Measurements from ENCODE around the gene UQCRHL. TPM values are rescaled to one million over a fixed set of nuclear protein-coding genes. Genes with fewer than 3 reads are reported as not detected.

Gene UQCRHL
- total and polyA plus RNA-seq, 2 of the 4 experiments (the other 2 are of a cell fraction), result 1.4 to 2.4 TPM

DNA sequence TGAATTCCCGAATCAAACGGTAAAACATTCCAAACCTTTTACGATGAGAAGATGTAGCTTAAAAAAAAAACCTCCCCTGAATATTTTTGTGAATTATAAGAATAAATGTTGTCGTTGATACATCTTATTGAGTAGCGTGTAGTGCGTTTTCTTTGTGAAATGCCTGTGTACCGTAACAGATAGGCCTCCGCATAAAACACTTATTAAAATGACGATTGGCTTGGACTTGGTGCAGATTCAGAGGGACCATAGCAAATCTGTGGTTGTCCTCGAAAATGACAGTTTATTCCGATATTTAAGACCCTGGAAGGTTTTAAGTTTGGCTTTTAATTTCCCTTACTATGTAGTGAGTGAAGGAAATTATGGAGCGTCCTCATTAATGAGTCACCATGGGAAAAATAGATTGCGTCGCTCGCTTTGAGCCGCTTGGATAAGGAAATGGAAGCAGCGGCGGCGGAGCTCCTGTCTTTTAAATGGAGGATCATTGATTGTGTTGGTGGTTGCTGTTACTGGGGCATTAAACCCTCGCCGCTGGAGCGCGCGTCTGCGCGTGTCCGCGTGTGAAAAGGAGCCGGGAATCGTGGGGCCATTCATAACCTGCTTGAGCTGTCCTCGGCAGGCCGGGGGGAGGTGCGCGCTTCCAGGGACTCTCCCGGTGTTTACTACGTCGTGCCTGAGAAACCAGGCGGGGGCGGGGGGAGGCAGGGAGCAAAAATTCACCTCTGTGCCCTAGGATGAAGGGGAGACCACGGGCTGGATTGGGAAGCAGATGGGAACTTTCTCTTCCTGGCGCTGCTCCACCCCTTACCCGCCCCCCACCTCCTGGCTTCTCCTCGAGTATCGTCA is 41.7 kb upstream of the UQCRHL start:
- intact Hi-C loops (cut with micrococcal nuclease), result loop anchor here (1.0 to 5.0 kb wide), 3 partner anchors 14 to 52 kb away; no protein-coding TSS in a partner anchor
- Histone ChIP-seq H3K4me2 (ENCODE audit: low read depth, low read length) (peak overlapping the region; percentile 84), H3K4ac (ENCODE audit: low read depth, low read length) (peak overlapping the region; percentile 85; the same call in 1 of the 2 replicates), H2BK15ac (ENCODE audit: low read depth, low read length) (no peak overlapping the region), H3K18ac (ENCODE audit: low read depth, low read length) (no peak overlapping the region), H2BK5ac (ENCODE audit: low read depth, low read length, poor library complexity, severe bottlenecking) (peak overlapping the region; percentile 79), H3K9me3 (ENCODE audit: control insufficient read depth, insufficient read depth, low read length) (no peaks in the 10 kb centered on the region), H3K9me1 (ENCODE audit: insufficient read depth, low read length) (0 out of 2 replicates have a peak, but pooled peaks cover 3% of the 10 kb centered on the region), H2AK5ac (ENCODE audit: low read depth, low read length) (0 out of 2 replicates have a peak overlapping the region, but pooled peaks have one; percentile 3), H3K79me1 (ENCODE audit: low read depth in 1 of 2, low read length in 2 of 2) (peaks cover 7 to 31% of the 10 kb centered on the region in 2 experiments), H2AFZ (replicated peaks; ENCODE audit: low read length, poor library complexity) (peak overlapping the region; percentile 89), H3K4me1 (ENCODE audit: control insufficient read depth, insufficient read depth, low read length) (no peaks in the 10 kb centered on the region), H4K91ac (ENCODE audit: insufficient read depth, low read depth, low read length) (peak overlapping the region; percentile 67; the same call in 1 of the 2 replicates), H3K14ac (replicated peaks; ENCODE audit: low read depth, low read length) (peak overlapping the region; percentile 77; the same call in 1 of the 2 replicates), H3K9ac (ENCODE audit: low read depth, low read length) (peak overlapping the region; percentile 99), H2BK20ac (ENCODE audit: low read depth, low read length) (no peak overlapping the region), H3K56ac (ENCODE audit: extremely low read depth, insufficient read depth, low read length) (peak overlapping the region; percentile 58; the same call in 1 of the 2 replicates), H3K23ac (ENCODE audit: low read depth, low read length) (peak overlapping the region; percentile 99), H4K5ac (ENCODE audit: low read depth, low read length) (no peak overlapping the region), H3K27me3 (ENCODE audit: control insufficient read depth, insufficient read depth, low read length) (no peaks in the 10 kb centered on the region), H3K36me3 (ENCODE audit: control insufficient read depth, insufficient read depth, low read length) (no peaks in the 10 kb centered on the region), H4K20me1 (ENCODE audit: insufficient read depth, low read length) (peaks cover 27% of the 10 kb centered on the region), H3K4me3 (ENCODE audit: insufficient read depth, low read depth, low read length) (peak overlapping the region; percentile 94), H4K8ac (ENCODE audit: low read depth in 2 of 2, low read length in 2 of 2) (peak overlapping the region in 1 of 2 experiments; percentile 83; a peak in 1 of 4 replicates), H3K27ac (ENCODE audit: insufficient read depth, low read length) (peak overlapping the region; percentile 88), H2BK120ac (ENCODE audit: low read depth, low read length) (no peak overlapping the region), H2AK9ac (replicated peaks; ENCODE audit: low read depth, low read length, poor library complexity) (peak overlapping the region; percentile 94)
- POLR2A ChIA-PET (ENCODE audit: unreplicated experiment), result interaction anchor here (0.6 to 1.0 kb wide), 3 partner anchors 11 to 127 kb away, joined by 3 read pairs; partner anchors contain the start of gene ZBTB17
- BruUV-seq (replicated peaks), result no TSS peak
- ATAC-seq (ENCODE audit: low read depth) (peak; percentile 3), DNase-seq (peak; percentile 82)
- CTCF ChIA-PET, result interaction anchor here (0.6 to 2.2 kb wide), 2 partner anchors 57 to 208 kb away, joined by 3 to 6 read pairs; no protein-coding TSS in a partner anchor
- dilution Hi-C loops (cut with HindIII; ENCODE audit: low sequenced_read_pairs, unreplicated experiment), result no loop called here
- in situ Hi-C loops (cut with MboI; ENCODE audit: low sequenced_read_pairs), result no loop called here
- 0% methylated on average over 4 of the region's 44 CpGs; no CpG with 5 or more reads in 1 of the 2 experiments for WGBS, 2 experiments (ENCODE audit: extremely low coverage in 2 of 2, insufficient read length in 1 of 2)
- TF ChIP-seq FOS (IDR thresholded peaks at IDR 0.05; ENCODE audit: low read depth, low read length) (no peak), MAFK (IDR thresholded peaks at IDR 0.05; ENCODE audit: low read depth, low read length) (no peak), MAZ (IDR thresholded peaks at IDR 0.05; ENCODE audit: borderline replicate concordance, low read depth, low read length) (peak; percentile 15; the same call in 1 of the 2 replicates), CEBPB (IDR thresholded peaks at IDR 0.05; ENCODE audit: low read depth, low read length) (peak; percentile 47; the same call in 1 of the 2 replicates), MXI1 (IDR thresholded peaks at IDR 0.05; ENCODE audit: borderline replicate concordance, low read depth, low read length) (no peak), SMC3 (IDR thresholded peaks at IDR 0.05; ENCODE audit: low read depth, low read length) (0 out of 2 replicates have a peak, but pooled peaks have one; percentile 18), RFX5 (IDR thresholded peaks at IDR 0.05; ENCODE audit: low read depth, low read length) (no peak), CHD1 (IDR thresholded peaks at IDR 0.05; ENCODE audit: low read depth, low read length) (no peak; the same call in 1 of the 2 replicates), RCOR1 (IDR thresholded peaks at IDR 0.05; ENCODE audit: insufficient replicate concordance, low read length) (no peak)
- TF ChIP-seq, protein P1, sequence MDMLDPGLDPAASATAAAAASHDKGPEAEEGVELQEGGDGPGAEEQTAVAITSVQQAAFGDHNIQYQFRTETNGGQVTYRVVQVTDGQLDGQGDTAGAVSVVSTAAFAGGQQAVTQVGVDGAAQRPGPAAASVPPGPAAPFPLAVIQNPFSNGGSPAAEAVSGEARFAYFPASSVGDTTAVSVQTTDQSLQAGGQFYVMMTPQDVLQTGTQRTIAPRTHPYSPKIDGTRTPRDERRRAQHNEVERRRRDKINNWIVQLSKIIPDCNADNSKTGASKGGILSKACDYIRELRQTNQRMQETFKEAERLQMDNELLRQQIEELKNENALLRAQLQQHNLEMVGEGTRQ (IDR thresholded peaks at IDR 0.05; ENCODE audit: low read depth, low read length), result no peak
- TF ChIP-seq, protein P2, sequence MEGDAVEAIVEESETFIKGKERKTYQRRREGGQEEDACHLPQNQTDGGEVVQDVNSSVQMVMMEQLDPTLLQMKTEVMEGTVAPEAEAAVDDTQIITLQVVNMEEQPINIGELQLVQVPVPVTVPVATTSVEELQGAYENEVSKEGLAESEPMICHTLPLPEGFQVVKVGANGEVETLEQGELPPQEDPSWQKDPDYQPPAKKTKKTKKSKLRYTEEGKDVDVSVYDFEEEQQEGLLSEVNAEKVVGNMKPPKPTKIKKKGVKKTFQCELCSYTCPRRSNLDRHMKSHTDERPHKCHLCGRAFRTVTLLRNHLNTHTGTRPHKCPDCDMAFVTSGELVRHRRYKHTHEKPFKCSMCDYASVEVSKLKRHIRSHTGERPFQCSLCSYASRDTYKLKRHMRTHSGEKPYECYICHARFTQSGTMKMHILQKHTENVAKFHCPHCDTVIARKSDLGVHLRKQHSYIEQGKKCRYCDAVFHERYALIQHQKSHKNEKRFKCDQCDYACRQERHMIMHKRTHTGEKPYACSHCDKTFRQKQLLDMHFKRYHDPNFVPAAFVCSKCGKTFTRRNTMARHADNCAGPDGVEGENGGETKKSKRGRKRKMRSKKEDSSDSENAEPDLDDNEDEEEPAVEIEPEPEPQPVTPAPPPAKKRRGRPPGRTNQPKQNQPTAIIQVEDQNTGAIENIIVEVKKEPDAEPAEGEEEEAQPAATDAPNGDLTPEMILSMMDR (conservative IDR thresholded peaks at IDR 0.05; ENCODE audit: low read depth, low read length), result no peak
- TF ChIP-seq, protein P3, sequence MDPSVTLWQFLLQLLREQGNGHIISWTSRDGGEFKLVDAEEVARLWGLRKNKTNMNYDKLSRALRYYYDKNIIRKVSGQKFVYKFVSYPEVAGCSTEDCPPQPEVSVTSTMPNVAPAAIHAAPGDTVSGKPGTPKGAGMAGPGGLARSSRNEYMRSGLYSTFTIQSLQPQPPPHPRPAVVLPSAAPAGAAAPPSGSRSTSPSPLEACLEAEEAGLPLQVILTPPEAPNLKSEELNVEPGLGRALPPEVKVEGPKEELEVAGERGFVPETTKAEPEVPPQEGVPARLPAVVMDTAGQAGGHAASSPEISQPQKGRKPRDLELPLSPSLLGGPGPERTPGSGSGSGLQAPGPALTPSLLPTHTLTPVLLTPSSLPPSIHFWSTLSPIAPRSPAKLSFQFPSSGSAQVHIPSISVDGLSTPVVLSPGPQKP (IDR thresholded peaks at IDR 0.05; ENCODE audit: borderline replicate concordance, low read depth, low read length), result no peak

All from IMR-90 (cell line).